B cell (primary cell): ENCODE measurements around the gene FAM184B. TPM values are rescaled to one million over a fixed set of nuclear protein-coding genes. Genes with fewer than 3 reads are reported as not detected.

Experiments
- ATAC-seq: fragments of 200-7000 bp; cut with Tn5 transposase; one replicate; pipeline ENCODE4 v1.10.0; 2021; ENCODE audit warnings: low read depth, mild to moderate bottlenecking, moderate number of reproducible peaks, moderate library complexity
- CTCF ChIA-PET: fragments of 350-600 bp; sonication (Branson Sonifier 250); formaldehyde crosslinking; loops from one replicate; lab custom pipeline; 2021; ENCODE audit warnings: antibody characterized with exemption, inconsistent platforms; lab: Charles Lee
- POLR2A ChIA-PET: fragments of 350-600 bp; sonication (Branson Sonifier 250); formaldehyde crosslinking; loops from one replicate; lab custom pipeline; 2021; ENCODE audit warnings: antibody characterized with exemption; lab: Charles Lee
- DNase-seq: peaks from one replicate; pipeline ENCODE4 v3.0.0; 2013
- H2AFZ ChIP-seq: 2 replicates; pipeline ENCODE4 v1.6.1; 2012; ENCODE audit warnings: mild to moderate bottlenecking, low read depth, low read length; ENCODE audit not compliant: insufficient read depth, poor library complexity, severe bottlenecking
- H3K27ac ChIP-seq, 2 donors: 1 replicate in 1 of 2; 2 replicates in 1 of 2; pipeline ENCODE4 v1.5.1; 2012 to 2013; ENCODE audit warnings: low read length in 2 of 2, mild to moderate bottlenecking in 2 of 2, moderate library complexity in 1 of 2
- H3K27me3 ChIP-seq, 4 experiments: fragments of 200-600 bp in 1 of 4; sonication (generic) in 1 of 4; replicated peaks in 1 of 4; 1 replicate in 2 of 4; 2 replicates in 2 of 4; pipeline versions ENCODE4 v1.6.1 to v1.7.0; 2013 to 2016; ENCODE audit warnings: low read length in 3 of 4, mild to moderate bottlenecking in 2 of 4, mixed read lengths in 1 of 4, moderate library complexity in 1 of 4; ENCODE audit not compliant: insufficient read depth in 4 of 4, control insufficient read depth in 3 of 4; ENCODE audit errors: control extremely low read depth in 1 of 4
- H3K36me3 ChIP-seq, 2 experiments: replicated peaks in 1 of 2; 1 replicate in 1 of 2; 2 replicates in 1 of 2; pipeline versions ENCODE4 v1.6.1 to v1.7.1; 2013; ENCODE audit warnings: low read length in 1 of 2; ENCODE audit not compliant: insufficient read depth in 2 of 2, control insufficient read depth in 1 of 2; ENCODE audit errors: control extremely low read depth in 1 of 2, extremely low read depth in 1 of 2
- H3K4me1 ChIP-seq, 2 donors: fragments of 200-600 bp in 1 of 2; sonication (generic) in 1 of 2; 1 replicate in 1 of 2; 2 replicates in 1 of 2; pipeline versions ENCODE4 v1.5.1 to v1.6.1; 2013 to 2017; ENCODE audit warnings: low read length in 2 of 2; ENCODE audit not compliant: control insufficient read depth in 2 of 2, insufficient read depth in 2 of 2
- H3K4me2 ChIP-seq: replicated peaks from 2 replicates; pipeline ENCODE3; 2012; ENCODE audit warnings: mild to moderate bottlenecking, low read depth, low read length; ENCODE audit not compliant: poor library complexity, severe bottlenecking
- H3K4me3 ChIP-seq, 5 experiments: fragments of 200-600 bp in 1 of 5; sonication (generic) in 1 of 5; 1 replicate in 3 of 5; 2 replicates in 2 of 5; pipeline versions ENCODE4 v1.5.1 to v1.7.0; 2011 to 2016; ENCODE audit warnings: low read length in 4 of 5, mild to moderate bottlenecking in 4 of 5, low read depth in 2 of 5, control low read depth in 1 of 5, moderate library complexity in 1 of 5; ENCODE audit not compliant: insufficient read depth in 1 of 5; ENCODE audit errors: control extremely low read depth in 1 of 5, extremely low read depth in 1 of 5
- H3K79me2 ChIP-seq: fragments of 200-600 bp; sonication (generic); one replicate; pipeline ENCODE4 v1.6.0; 2016; ENCODE audit warnings: low read length; ENCODE audit not compliant: control insufficient read depth, insufficient read depth
- H3K9ac ChIP-seq: fragments of 200-600 bp; sonication (generic); 2 replicates; pipeline ENCODE4 v1.6.1; 2017; ENCODE audit warnings: mild to moderate bottlenecking, low read length, moderate library complexity
- H3K9me3 ChIP-seq, 3 donors: one replicate each; pipeline versions ENCODE4 v1.6.1 to v1.7.1; 2013; ENCODE audit warnings: low read length in 2 of 3; ENCODE audit not compliant: control insufficient read depth in 2 of 3, insufficient read depth in 1 of 3; ENCODE audit errors: control extremely low read depth in 1 of 3
- H4K20me1 ChIP-seq: 2 replicates; pipeline ENCODE4 v1.6.0; 2012; ENCODE audit warnings: mild to moderate bottlenecking, low read length; ENCODE audit not compliant: insufficient read depth, control insufficient read depth, poor library complexity, severe bottlenecking
- H3K27ac Mint-ChIP-seq: one replicate; pipeline ENCODE4 v1.8.0; 2021; ENCODE audit warnings: mixed read lengths
- H3K27me3 Mint-ChIP-seq: one replicate; pipeline ENCODE4 v1.8.0; 2021; ENCODE audit warnings: mixed read lengths
- H3K4me1 Mint-ChIP-seq: one replicate; pipeline ENCODE4 v1.8.0; 2021; ENCODE audit warnings: mixed read lengths
- H3K4me3 Mint-ChIP-seq: one replicate; pipeline ENCODE4 v1.8.0; 2021; ENCODE audit warnings: mixed read lengths
- H3K9me3 Mint-ChIP-seq: one replicate; pipeline ENCODE4 v1.8.0; 2022; ENCODE audit warnings: mixed read lengths; ENCODE audit not compliant: insufficient read depth
- EZH2 ChIP-seq: IDR thresholded peaks from 2 replicates; pipeline ENCODE4 v1.6.1; 2012; ENCODE audit warnings: borderline replicate concordance, low read depth, mild to moderate bottlenecking, moderate library complexity, low read length; ENCODE audit not compliant: insufficient read depth, poor library complexity, severe bottlenecking
- WGBS: methylation state at CpG from one replicate; pipeline ENCODE4 v1.1.5; 2013; ENCODE audit warnings: missing lambda C conversion rate; ENCODE audit not compliant: insufficient coverage; 5-methylcytosine and 5-hydroxymethylcytosine counted together
- intact Hi-C: fragments of 100-400 bp; cut with micrococcal nuclease; formaldehyde crosslinking; loops from one replicate; pipeline ENCODE4 v1.10.0; 2022
- polyA plus RNA-seq: library from polyadenylated mRNA; depleted of rRNA; stranded (reverse); fragments of >200 nt; gene quantifications from 2 replicates; pipeline ENCODE4 v1.2.3, GENCODE V29; 2012
- total RNA-seq, 2 donors: library from RNA; stranded (reverse); fragments of 120-200 nt in 1 of 2; gene quantifications; 1 replicate in 1 of 2; 2 replicates in 1 of 2; pipeline versions ENCODE4 v1.2.3 to v1.2.4, GENCODE V29; 2013 to 2022
- TF ChIP-seq, protein P1 (sequence below): fragments of 200-600 bp; IDR thresholded peaks from one replicate; pipeline ENCODE4 v1.8.0; 2022; ENCODE audit warnings: antibody characterized with exemption, mild to moderate bottlenecking

The FAM184B gene
- total and polyA plus RNA-seq, 2 donors (not counting 1 experiment from before 2014, with no cell fraction given), result not detected

DNA sequence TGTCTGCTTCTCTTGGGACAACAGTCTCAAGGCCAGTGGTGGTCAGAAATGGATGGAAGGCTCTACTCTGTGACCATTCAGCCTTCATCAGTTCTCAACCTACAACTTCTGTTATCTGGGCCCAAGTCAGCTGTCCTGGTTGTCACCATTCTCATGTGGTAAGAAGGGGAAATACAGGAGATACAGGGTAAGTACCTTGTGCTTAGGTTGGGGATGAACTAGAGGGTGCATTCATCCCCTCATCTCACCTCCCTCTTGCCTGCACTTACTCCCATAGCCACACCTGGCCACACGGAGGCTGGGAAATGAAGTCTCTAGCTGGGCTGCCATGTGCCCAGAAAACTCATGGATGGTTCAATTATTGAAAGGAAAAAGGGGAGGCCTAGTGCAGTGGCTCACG, 44.9 kb downstream of the FAM184B start:
- no peak for TF ChIP-seq EZH2
- TF ChIP-seq, protein P1, sequence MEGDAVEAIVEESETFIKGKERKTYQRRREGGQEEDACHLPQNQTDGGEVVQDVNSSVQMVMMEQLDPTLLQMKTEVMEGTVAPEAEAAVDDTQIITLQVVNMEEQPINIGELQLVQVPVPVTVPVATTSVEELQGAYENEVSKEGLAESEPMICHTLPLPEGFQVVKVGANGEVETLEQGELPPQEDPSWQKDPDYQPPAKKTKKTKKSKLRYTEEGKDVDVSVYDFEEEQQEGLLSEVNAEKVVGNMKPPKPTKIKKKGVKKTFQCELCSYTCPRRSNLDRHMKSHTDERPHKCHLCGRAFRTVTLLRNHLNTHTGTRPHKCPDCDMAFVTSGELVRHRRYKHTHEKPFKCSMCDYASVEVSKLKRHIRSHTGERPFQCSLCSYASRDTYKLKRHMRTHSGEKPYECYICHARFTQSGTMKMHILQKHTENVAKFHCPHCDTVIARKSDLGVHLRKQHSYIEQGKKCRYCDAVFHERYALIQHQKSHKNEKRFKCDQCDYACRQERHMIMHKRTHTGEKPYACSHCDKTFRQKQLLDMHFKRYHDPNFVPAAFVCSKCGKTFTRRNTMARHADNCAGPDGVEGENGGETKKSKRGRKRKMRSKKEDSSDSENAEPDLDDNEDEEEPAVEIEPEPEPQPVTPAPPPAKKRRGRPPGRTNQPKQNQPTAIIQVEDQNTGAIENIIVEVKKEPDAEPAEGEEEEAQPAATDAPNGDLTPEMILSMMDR, result no peak
- POLR2A ChIA-PET, result no interaction called here
- H3K4me1 ChIP-seq, result no peaks in the 10 kb centered on the region
- H3K9me3 Mint-ChIP-seq, result no peaks in the 10 kb centered on the region
- no peak for DNase-seq
- H3K27me3 ChIP-seq, result no peaks in the 10 kb centered on the region
- no peaks in the 10 kb centered on the region for H4K20me1 ChIP-seq
- H3K9ac ChIP-seq, result no peak overlapping the region
- CTCF ChIA-PET, result interaction anchor here (1.0 kb wide), 1 partner anchor 10 kb away, joined by 3 read pairs; no protein-coding TSS in a partner anchor
- H2AFZ ChIP-seq, result no peak overlapping the region
- H3K9me3 ChIP-seq, result peaks cover 0 to 3% (median 0%) of the 10 kb centered on the region in 3 donors
- H3K4me2 ChIP-seq, result no peak overlapping the region
- ATAC-seq, result no peak
- no peak overlapping the region for H3K27ac ChIP-seq
- H3K36me3 ChIP-seq, result no peaks in the 10 kb centered on the region
- H3K27me3 Mint-ChIP-seq, result peaks cover 4% of the 10 kb centered on the region
- H3K4me3 ChIP-seq, result no peak overlapping the region
- H3K79me2 ChIP-seq, result no peaks in the 10 kb centered on the region
- no peak overlapping the region for H3K4me3 Mint-ChIP-seq
- intact Hi-C loops, result no loop called here
- no peak overlapping the region for H3K27ac Mint-ChIP-seq
- H3K4me1 Mint-ChIP-seq, result no peaks in the 10 kb centered on the region
- WGBS, result no CpG with 5 or more reads among the region's 2 CpGs

DNA sequence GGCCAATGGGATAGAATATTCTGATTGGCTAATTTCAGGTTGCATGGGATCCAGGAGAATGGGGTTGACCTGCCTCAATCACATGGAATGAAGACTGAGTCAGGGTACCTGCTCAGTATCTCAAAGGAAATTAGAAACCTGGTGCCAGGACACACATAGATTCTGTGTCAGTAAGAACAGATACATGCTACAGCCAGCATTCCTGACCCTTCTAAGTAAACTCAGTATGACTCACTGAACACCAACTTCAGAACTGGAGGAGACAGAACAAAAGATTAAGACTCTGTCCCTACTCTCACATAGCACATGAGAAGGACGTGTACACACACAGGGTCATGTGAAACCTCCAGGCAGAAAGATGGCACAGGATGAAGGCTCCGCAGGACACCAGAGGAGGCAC, 54.5 kb downstream of the FAM184B start:
- Mint-ChIP-seq H3K27me3 (peaks cover 17% of the 10 kb centered on the region), H3K9me3 (peaks cover 5% of the 10 kb centered on the region), H3K4me1 (no peaks in the 10 kb centered on the region), H3K4me3 (no peak overlapping the region), H3K27ac (no peak overlapping the region)
- Histone ChIP-seq H2AFZ (no peak overlapping the region), H3K4me2 (no peak overlapping the region), H3K4me1 (no peaks in the 10 kb centered on the region), H3K9me3 (peaks cover 0 to 4% (median 0%) of the 10 kb centered on the region in 3 donors), H3K9ac (no peak overlapping the region), H4K20me1 (no peaks in the 10 kb centered on the region), H3K27ac (no peak overlapping the region), H3K79me2 (no peaks in the 10 kb centered on the region), H3K27me3 (no peaks in the 10 kb centered on the region), H3K36me3 (no peaks in the 10 kb centered on the region), H3K4me3 (no peak overlapping the region)
- ATAC-seq, result no peak
- intact Hi-C loops, result no loop called here
- CTCF ChIA-PET, result no interaction called here
- POLR2A ChIA-PET, result no interaction called here
- no peak for TF ChIP-seq EZH2
- TF ChIP-seq, protein P1, result no peak
- 95% methylated on average over 2 of the region's 2 CpGs for WGBS
- no peak for DNase-seq
